GM21367 (cell line): ENCODE data around the gene SUGCT.
A peak's percentile ranks its signal among the peaks of the same experiment; 100 is the strongest.
"Not testable (repeated sequence)": the region's sequence is repeated elsewhere in the genome, so short reads cannot be mapped to it uniquely, and the experiment has no call there.

ENCODE experiments used
- ATAC-seq: cut with Tn5 transposase; IDR thresholded peaks from one replicate; pipeline ENCODE4 v1.9.1; 2021; ENCODE audit not compliant: unreplicated experiment

SUGCT gene

GRCh38 chr7:40134428-40135316 is at the start of gene SUGCT, which contains the start of gene MPLKIP:
Gene SUGCT, plus strand, starts transcription at chr7:40135005.
Gene MPLKIP, minus strand, starts transcription at chr7:40134622. Its CDS starts 55 bp downstream, at chr7:40134567.
- ATAC-seq: peak; percentile 88

GRCh38 chr7:40092182-40092581 is 42.6 kb upstream of the SUGCT start:
- ATAC-seq: no peak

GRCh38 chr7:40093631-40094350 is 41.0 kb upstream of the SUGCT start:
- ATAC-seq: no peak

- no peak for ATAC-seq
These were observed 39.6 kb upstream of the SUGCT start for GRCh38 chr7:40095230-40095629.

GRCh38 chr7:40095695-40096327 is 39.0 kb upstream of the SUGCT start:
- ATAC-seq: no peak

- ATAC-seq: no peak
These were observed 37.1 kb upstream of the SUGCT start for GRCh38 chr7:40097728-40098127.

- ATAC-seq: no peak
These were observed 36.0 kb upstream of the SUGCT start for GRCh38 chr7:40098810-40099209.

- no peak for ATAC-seq
These were observed 35.0 kb upstream of the SUGCT start for GRCh38 chr7:40099837-40100236.

GRCh38 chr7:40101201-40101600 is 33.6 kb upstream of the SUGCT start:
- ATAC-seq: no peak

GRCh38 chr7:40102897-40103296 is 31.9 kb upstream of the SUGCT start:
- ATAC-seq: no peak

- ATAC-seq: no peak
These were observed 28.8 kb upstream of the SUGCT start for GRCh38 chr7:40105879-40106473.

GRCh38 chr7:40115936-40116335 is 18.9 kb upstream of the SUGCT start:
- no peak for ATAC-seq

GRCh38 chr7:40117199-40117598 is 17.6 kb upstream of the SUGCT start:
- not testable (repeated sequence) for ATAC-seq

GRCh38 chr7:40118201-40118600 is 16.6 kb upstream of the SUGCT start:
- not testable (repeated sequence) for ATAC-seq

GRCh38 chr7:40120020-40120419 is 14.8 kb upstream of the SUGCT start:
- ATAC-seq: no peak

GRCh38 chr7:40122100-40122939 is 12.5 kb upstream of the SUGCT start:
- not testable (repeated sequence) for ATAC-seq

- no peak for ATAC-seq
These were observed 11.9 kb upstream of the SUGCT start for GRCh38 chr7:40122940-40123254.

- peak; percentile 8 for ATAC-seq
These were observed 1.0 kb upstream of the SUGCT start for GRCh38 chr7:40133561-40134427.

GRCh38 chr7:40135317-40135610 is 459 bp downstream of the SUGCT start:
- no peak for ATAC-seq

GRCh38 chr7:40137563-40137962 is 2.8 kb downstream of the SUGCT start:
- ATAC-seq: no peak
